Mucosa of descending colon (tissue), 3 donors: ENCODE measurements around the gene LRP2BP. TPM values are rescaled to one million over a fixed set of nuclear protein-coding genes. Genes with fewer than 3 reads are reported as not detected.

Experiments used
- ATAC-seq: fragments of 200-7000 bp; cut with Tn5 transposase; one replicate; pipeline ENCODE4 v1.9.1; 2020; ENCODE audit warnings: mild to moderate bottlenecking, moderate library complexity
- DNase-seq, 3 donors: peaks; one replicate each; pipeline ENCODE4 v3.0.0-alpha.2; 2020
- H3K36me3 ChIP-seq: fragments of 200-600 bp; one replicate; pipeline ENCODE4 v1.8.0; 2021; ENCODE audit warnings: low read depth, mild to moderate bottlenecking
- H3K4me1 ChIP-seq: fragments of 200-600 bp; one replicate; pipeline ENCODE4 v1.8.0; 2021; ENCODE audit warnings: low read depth, mild to moderate bottlenecking
- H3K4me3 ChIP-seq: fragments of 200-600 bp; one replicate; pipeline ENCODE4 v1.8.0; 2021; ENCODE audit warnings: mild to moderate bottlenecking
- H3K9me3 ChIP-seq: fragments of 200-600 bp; one replicate; pipeline ENCODE4 v1.8.0; 2021; ENCODE audit warnings: mild to moderate bottlenecking
- CTCF ChIP-seq: fragments of 200-600 bp; IDR thresholded peaks from one replicate; pipeline ENCODE4 v1.8.0; 2022; ENCODE audit warnings: antibody characterized with exemption, mild to moderate bottlenecking
- intact Hi-C, 2 donors: fragments of 100-400 bp; cut with DNase I in 1 of 2; cut with micrococcal nuclease in 1 of 2; formaldehyde crosslinking; loops; one replicate each; pipeline versions ENCODE4 v1.11.0 to v1.11.1; 2022; cut with DNase I, micrococcal nuclease
- total RNA-seq, 3 donors: library from RNA; stranded (reverse); fragmentation: NEBNext Ultra II Directional in 2 of 3; extraction: Animal tissue kit (Norgen Biotek cat#: 25700) in 2 of 3; gene quantifications; one replicate each; pipeline versions ENCODE4 v1.2.1 to v1.2.4, GENCODE V29; 2021 to 2023
- donor health status: DM: no; HTN: no; CAD: no; lungs with moderate emphysema.
- donor health status: DM: no; HTN: no; CAD: no.
- donor health status: DM: no; HTN: yes; CAD: no.

Gene LRP2BP
- total RNA-seq, 3 donors from 2014 or later = 0.35 to 1.3 (median 0.41) TPM

- H3K4me3 ChIP-seq = no peak overlapping the region
- TF ChIP-seq CTCF = no peak
- intact Hi-C loops = no loop called here
- no peaks in the 10 kb centered on the region for H3K36me3 ChIP-seq
- no peaks in the 10 kb centered on the region for H3K9me3 ChIP-seq
- ATAC-seq (no peak), DNase-seq (no peak)
- H3K4me1 ChIP-seq = no peaks in the 10 kb centered on the region
Observed at GRCh38 chr4:185429660-185430059, 33.9 kb upstream of the LRP2BP start.

DNA sequence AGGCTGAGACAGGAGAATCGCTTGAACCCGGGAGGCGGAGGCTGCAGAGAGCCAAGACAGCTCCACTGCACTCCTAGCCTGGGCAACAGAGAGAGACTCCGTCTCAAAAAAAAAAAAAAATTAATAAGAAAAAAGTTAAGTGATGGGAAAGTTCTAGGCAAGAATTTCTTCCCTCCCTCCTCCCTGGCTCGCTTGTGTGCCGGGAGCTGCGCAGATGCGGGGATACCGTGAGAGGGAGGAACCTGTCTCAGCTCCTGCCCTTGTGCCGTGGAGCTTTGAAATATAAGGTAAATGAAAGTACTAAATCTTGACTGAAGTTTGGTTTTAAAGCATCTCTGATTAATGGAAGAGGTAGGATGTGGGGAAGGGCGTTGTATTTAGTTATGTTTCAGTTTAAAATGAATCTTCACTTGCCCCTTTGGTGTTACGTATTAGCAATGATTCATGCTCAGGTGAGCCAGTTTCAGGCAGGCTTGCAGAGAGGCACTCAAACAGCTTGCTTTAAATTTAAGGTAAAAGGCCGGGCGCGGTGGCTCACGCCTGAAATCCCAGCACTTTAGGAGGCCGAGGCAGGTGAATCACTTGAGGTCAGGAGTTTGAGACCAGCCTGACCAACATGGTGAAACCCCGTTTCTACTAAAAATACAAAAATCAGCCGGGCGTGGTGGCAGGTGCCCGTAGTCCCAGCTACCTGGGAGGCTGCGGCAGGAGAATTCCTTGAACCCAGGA is 31.4 kb upstream of the LRP2BP start:
- no peaks in the 10 kb centered on the region for H3K36me3 ChIP-seq
- H3K4me1 ChIP-seq = no peaks in the 10 kb centered on the region
- no peaks in the 10 kb centered on the region for H3K9me3 ChIP-seq
- intact Hi-C loops = no loop called here
- ATAC-seq (no peak), DNase-seq (no peak)
- no peak overlapping the region for H3K4me3 ChIP-seq
- TF ChIP-seq CTCF = no peak

- ATAC-seq = peak; percentile 98
- H3K9me3 ChIP-seq = no peaks in the 10 kb centered on the region
- DNase-seq = peak; percentile 92 to 93 (median 93)
- intact Hi-C loops = no loop called here
- peak; percentile 7 for TF ChIP-seq CTCF
- no peaks in the 10 kb centered on the region for H3K4me1 ChIP-seq
- H3K4me3 ChIP-seq = peak within 1 kb of the TSS; percentile 86
- no peaks in the 10 kb centered on the region for H3K36me3 ChIP-seq
Observed at GRCh38 chr4:185425647-185426352, 30.1 kb upstream of the LRP2BP start, which contains the start of gene UFSP2. Gene UFSP2, minus strand, starts transcription at chr4:185425964. Its CDS starts 96 bp downstream, at chr4:185425868.

GRCh38 chr4:185424905-185425646 is 29.4 kb upstream of the LRP2BP start:
- Histone ChIP-seq H3K36me3 (no peaks in the 10 kb centered on the region), H3K4me3 (peak overlapping the region; percentile 86), H3K4me1 (no peaks in the 10 kb centered on the region), H3K9me3 (no peaks in the 10 kb centered on the region)
- no peak for TF ChIP-seq CTCF
- peak; percentile 30 for ATAC-seq
- intact Hi-C loops = no loop called here
- DNase-seq = no peak

DNA sequence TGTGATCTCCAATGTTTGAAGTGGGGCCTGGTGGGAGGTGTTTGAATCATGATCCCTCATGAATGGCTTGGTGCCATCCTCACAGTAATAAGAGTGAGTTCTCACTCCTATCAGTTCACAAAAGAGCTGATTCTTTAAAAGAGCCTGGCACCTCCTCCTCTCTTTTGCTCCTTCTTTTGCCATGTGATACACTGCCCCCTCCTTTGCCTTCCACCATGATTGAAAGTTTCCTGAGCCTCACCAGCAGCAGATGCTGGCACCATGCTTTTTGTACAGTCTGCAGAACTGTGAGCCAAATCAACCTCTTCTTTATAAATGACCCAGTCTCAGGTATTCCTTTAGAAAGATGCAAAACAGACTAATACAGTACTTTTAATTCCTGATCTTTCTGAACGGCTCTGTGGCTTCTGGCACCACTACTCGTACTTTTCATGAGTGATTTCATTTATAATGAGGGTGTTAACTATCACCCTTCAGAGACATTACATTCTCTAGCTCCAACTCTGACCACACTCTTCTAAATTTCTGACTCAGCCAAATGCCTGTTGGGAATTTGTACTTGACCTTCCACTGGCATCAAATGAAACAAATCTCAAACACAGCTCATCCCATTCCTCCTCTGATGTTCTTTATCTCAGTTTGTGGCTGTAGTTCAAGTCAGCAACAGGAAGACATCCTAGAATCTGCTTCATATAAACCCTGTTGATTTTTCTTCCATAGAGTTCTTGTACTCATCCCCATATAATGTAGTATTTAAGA is 25.8 kb upstream of the LRP2BP start:
- ATAC-seq = no peak
- H3K9me3 ChIP-seq = no peaks in the 10 kb centered on the region
- no peak overlapping the region for H3K4me3 ChIP-seq
- no peaks in the 10 kb centered on the region for H3K4me1 ChIP-seq
- H3K36me3 ChIP-seq = no peaks in the 10 kb centered on the region
- TF ChIP-seq CTCF = no peak
- no peak for DNase-seq
- intact Hi-C loops = no loop called here
